GM23338 (cell line): Measurements from ENCODE around the gene CABP4. TPM values are rescaled to one million over a fixed set of nuclear protein-coding genes. Genes with fewer than 3 reads are reported as not detected.

ENCODE experiments used
- ATAC-seq: fragments of 200-7000 bp; cut with Tn5 transposase; 3 replicates; pipeline ENCODE4 v1.9.1; 2020
- DNase-seq: peaks from one replicate; pipeline ENCODE4 v3.0.0-alpha.2; 2015; ENCODE audit warnings: low spot score
- H2AFZ ChIP-seq: fragments of 200-600 bp; sonication (generic); 2 replicates; pipeline ENCODE4 v1.8.0; 2016; ENCODE audit warnings: antibody characterized with exemption, mild to moderate bottlenecking, moderate library complexity
- H3F3A ChIP-seq: fragments of 200-600 bp; sonication (generic); replicated peaks from 2 replicates; pipeline ENCODE4 v1.8.0; 2017; ENCODE audit warnings: antibody characterized with exemption, mixed run types, low read depth
- H3K27ac ChIP-seq: fragments of 200-600 bp; sonication (generic); 2 replicates; pipeline ENCODE4 v1.6.1; 2016; ENCODE audit warnings: low read depth
- H3K27me3 ChIP-seq: fragments of 200-600 bp; sonication (generic); 2 replicates; pipeline ENCODE4 v1.8.0; 2016; ENCODE audit warnings: mild to moderate bottlenecking, mixed run types, moderate library complexity; ENCODE audit not compliant: insufficient read depth
- H3K36me3 ChIP-seq: fragments of 200-600 bp; sonication (generic); 2 replicates; pipeline ENCODE4 v1.8.0; 2016; ENCODE audit warnings: mild to moderate bottlenecking; ENCODE audit not compliant: insufficient read depth
- H3K4me1 ChIP-seq: fragments of 200-600 bp; sonication (generic); 2 replicates; pipeline ENCODE4 v1.8.0; 2016; ENCODE audit warnings: mild to moderate bottlenecking, moderate library complexity; ENCODE audit not compliant: insufficient read depth
- H3K4me2 ChIP-seq: fragments of 200-600 bp; sonication (generic); 2 replicates; pipeline ENCODE4 v1.7.1; 2017; ENCODE audit warnings: mixed run types
- H3K4me3 ChIP-seq: fragments of 200-600 bp; sonication (generic); 2 replicates; pipeline ENCODE4 v1.6.1; 2016; ENCODE audit warnings: mixed run types
- H3K79me2 ChIP-seq: fragments of 200-600 bp; sonication (generic); replicated peaks from 2 replicates; pipeline ENCODE4 v1.8.0; 2017; ENCODE audit warnings: mild to moderate bottlenecking; ENCODE audit not compliant: insufficient read depth
- H3K9me2 ChIP-seq: fragments of 200-600 bp; sonication (generic); 2 replicates; pipeline ENCODE4 v1.8.0; 2017; ENCODE audit not compliant: insufficient read depth
- H4K20me1 ChIP-seq: fragments of 200-600 bp; sonication (generic); replicated peaks from 2 replicates; pipeline ENCODE4 v1.8.0; 2017; ENCODE audit warnings: mild to moderate bottlenecking; ENCODE audit not compliant: insufficient read depth
- H3K27ac Mint-ChIP-seq: 2 replicates; pipeline ENCODE4 v1.8.0; 2020; ENCODE audit warnings: inconsistent platforms, mild to moderate bottlenecking, moderate library complexity, mixed read lengths
- H3K27me3 Mint-ChIP-seq: 3 replicates; pipeline ENCODE4 v1.8.0; 2022; ENCODE audit warnings: low read depth, mild to moderate bottlenecking, moderate library complexity, mixed read lengths, inconsistent platforms; ENCODE audit not compliant: insufficient read depth, poor library complexity
- H3K36me3 Mint-ChIP-seq: 3 replicates; pipeline ENCODE4 v1.8.0; 2021; ENCODE audit warnings: low read depth, mild to moderate bottlenecking, inconsistent platforms, moderate library complexity, mixed read lengths
- H3K4me1 Mint-ChIP-seq: 3 replicates; pipeline ENCODE4 v1.8.0; 2020; ENCODE audit warnings: mild to moderate bottlenecking, inconsistent platforms, mixed read lengths
- H3K4me3 Mint-ChIP-seq: 3 replicates; pipeline ENCODE4 v1.8.0; 2021; ENCODE audit warnings: moderate library complexity, mild to moderate bottlenecking, inconsistent platforms, mixed read lengths
- H3K9me3 Mint-ChIP-seq: 3 replicates; pipeline ENCODE4 v1.8.0; 2020; ENCODE audit warnings: moderate library complexity, mild to moderate bottlenecking, inconsistent platforms, mixed read lengths
- NANOG ChIP-seq: IDR thresholded peaks from 2 replicates; pipeline ENCODE4 v1.6.1; 2016; ENCODE audit warnings: antibody characterized with exemption, borderline replicate concordance
- ZNF114 ChIP-seq: fragments of 250-450 bp; sonication (Bioruptor Pico); IDR thresholded peaks from 2 replicates; pipeline ENCODE4 v1.5.0; 2020; ENCODE audit warnings: mild to moderate bottlenecking, moderate library complexity
- polyA plus RNA-seq: library from polyadenylated mRNA; unstranded; fragments of >200 nt; fragmentation: Nextera tagmentation; extraction: Ambion mirVana; gene quantifications from 2 replicates; pipeline ENCODE4 v1.2.1, GENCODE V29; 2016
- total RNA-seq: library from RNA; depleted of rRNA; stranded (reverse); fragments of >200 nt; shearing (Covaris generic); gene quantifications from 2 replicates; pipeline ENCODE4 v1.2.3, GENCODE V29; 2014
- TF ChIP-seq, protein P1 (sequence below): fragments of 250-450 bp; sonication (Bioruptor Pico); IDR thresholded peaks from 2 replicates; pipeline ENCODE4 v1.5.0; 2020; ENCODE audit warnings: mild to moderate bottlenecking, moderate library complexity
- TF ChIP-seq, protein P2 (sequence below), 2 experiments: fragments of 200-600 bp in 1 of 2; sonication (generic) in 1 of 2; conservative IDR thresholded peaks; 2 replicates each; pipeline versions ENCODE4 v1.5.1 to v1.6.1; 2016 to 2017; ENCODE audit warnings: antibody characterized with exemption in 2 of 2, low read depth in 2 of 2, mild to moderate bottlenecking in 2 of 2, moderate library complexity in 1 of 2

CABP4 gene
- total and polyA plus RNA-seq, 2 experiments from 2014 or later, result 0.28 TPM; not detected in 1

DNA sequence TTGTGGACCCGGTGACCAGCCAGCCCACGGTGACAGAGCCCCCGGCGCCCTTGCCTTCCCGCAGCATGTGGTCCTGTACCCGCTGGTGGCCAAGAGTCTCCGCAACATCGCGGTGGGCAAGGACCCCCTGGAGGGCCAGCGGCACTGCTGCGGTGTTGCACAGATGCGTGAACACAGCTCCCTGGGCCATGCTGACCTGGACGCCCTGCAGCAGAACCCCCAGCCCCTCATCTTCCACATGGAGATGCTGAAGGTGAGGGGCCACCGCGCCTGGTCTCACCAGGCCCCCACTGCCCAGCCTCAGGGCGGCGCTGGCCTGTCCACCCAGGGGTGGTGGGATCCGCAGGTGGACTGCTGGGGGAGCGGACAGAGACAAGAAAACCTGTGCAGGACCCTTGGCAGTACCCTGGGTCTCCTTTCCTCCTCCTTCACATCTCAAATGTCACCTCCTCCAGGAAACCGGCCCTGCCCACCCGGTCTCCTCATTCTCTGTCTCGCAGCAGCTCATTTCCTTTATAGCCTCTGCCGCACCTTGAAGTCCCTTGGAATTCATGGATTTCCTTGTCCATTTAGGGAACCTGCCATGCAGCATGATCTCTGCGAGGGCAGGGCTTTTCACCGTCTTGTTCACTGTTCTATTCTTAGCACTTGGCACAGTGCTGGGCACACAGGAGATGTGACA, 34.2 kb downstream of the CABP4 start (continued):
- TF ChIP-seq, protein P1, sequence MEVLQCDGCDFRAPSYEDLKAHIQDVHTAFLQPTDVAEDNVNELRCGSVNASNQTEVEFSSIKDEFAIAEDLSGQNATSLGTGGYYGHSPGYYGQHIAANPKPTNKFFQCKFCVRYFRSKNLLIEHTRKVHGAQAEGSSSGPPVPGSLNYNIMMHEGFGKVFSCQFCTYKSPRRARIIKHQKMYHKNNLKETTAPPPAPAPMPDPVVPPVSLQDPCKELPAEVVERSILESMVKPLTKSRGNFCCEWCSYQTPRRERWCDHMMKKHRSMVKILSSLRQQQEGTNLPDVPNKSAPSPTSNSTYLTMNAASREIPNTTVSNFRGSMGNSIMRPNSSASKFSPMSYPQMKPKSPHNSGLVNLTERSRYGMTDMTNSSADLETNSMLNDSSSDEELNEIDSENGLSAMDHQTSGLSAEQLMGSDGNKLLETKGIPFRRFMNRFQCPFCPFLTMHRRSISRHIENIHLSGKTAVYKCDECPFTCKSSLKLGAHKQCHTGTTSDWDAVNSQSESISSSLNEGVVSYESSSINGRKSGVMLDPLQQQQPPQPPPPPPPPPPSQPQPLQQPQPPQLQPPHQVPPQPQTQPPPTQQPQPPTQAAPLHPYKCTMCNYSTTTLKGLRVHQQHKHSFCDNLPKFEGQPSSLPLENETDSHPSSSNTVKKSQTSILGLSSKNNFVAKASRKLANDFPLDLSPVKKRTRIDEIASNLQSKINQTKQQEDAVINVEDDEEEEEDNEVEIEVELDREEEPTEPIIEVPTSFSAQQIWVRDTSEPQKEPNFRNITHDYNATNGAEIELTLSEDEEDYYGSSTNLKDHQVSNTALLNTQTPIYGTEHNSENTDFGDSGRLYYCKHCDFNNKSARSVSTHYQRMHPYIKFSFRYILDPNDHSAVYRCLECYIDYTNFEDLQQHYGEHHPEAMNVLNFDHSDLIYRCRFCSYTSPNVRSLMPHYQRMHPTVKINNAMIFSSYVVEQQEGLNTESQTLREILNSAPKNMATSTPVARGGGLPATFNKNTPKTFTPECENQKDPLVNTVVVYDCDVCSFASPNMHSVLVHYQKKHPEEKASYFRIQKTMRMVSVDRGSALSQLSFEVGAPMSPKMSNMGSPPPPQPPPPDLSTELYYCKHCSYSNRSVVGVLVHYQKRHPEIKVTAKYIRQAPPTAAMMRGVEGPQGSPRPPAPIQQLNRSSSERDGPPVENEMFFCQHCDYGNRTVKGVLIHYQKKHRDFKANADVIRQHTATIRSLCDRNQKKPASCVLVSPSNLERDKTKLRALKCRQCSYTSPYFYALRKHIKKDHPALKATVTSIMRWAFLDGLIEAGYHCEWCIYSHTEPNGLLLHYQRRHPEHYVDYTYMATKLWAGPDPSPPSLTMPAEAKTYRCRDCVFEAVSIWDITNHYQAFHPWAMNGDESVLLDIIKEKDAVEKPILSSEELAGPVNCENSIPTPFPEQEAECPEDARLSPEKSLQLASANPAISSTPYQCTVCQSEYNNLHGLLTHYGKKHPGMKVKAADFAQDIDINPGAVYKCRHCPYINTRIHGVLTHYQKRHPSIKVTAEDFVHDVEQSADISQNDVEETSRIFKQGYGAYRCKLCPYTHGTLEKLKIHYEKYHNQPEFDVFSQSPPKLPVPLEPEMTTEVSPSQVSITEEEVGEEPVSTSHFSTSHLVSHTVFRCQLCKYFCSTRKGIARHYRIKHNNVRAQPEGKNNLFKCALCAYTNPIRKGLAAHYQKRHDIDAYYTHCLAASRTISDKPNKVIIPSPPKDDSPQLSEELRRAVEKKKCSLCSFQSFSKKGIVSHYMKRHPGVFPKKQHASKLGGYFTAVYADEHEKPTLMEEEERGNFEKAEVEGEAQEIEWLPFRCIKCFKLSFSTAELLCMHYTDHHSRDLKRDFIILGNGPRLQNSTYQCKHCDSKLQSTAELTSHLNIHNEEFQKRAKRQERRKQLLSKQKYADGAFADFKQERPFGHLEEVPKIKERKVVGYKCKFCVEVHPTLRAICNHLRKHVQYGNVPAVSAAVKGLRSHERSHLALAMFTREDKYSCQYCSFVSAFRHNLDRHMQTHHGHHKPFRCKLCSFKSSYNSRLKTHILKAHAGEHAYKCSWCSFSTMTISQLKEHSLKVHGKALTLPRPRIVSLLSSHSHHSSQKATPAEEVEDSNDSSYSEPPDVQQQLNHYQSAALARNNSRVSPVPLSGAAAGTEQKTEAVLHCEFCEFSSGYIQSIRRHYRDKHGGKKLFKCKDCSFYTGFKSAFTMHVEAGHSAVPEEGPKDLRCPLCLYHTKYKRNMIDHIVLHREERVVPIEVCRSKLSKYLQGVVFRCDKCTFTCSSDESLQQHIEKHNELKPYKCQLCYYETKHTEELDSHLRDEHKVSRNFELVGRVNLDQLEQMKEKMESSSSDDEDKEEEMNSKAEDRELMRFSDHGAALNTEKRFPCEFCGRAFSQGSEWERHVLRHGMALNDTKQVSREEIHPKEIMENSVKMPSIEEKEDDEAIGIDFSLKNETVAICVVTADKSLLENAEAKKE (CRISPR knock-in tag), result no peak
- no peak for TF ChIP-seq ZNF114 (CRISPR knock-in tag)
- TF ChIP-seq, protein P2, sequence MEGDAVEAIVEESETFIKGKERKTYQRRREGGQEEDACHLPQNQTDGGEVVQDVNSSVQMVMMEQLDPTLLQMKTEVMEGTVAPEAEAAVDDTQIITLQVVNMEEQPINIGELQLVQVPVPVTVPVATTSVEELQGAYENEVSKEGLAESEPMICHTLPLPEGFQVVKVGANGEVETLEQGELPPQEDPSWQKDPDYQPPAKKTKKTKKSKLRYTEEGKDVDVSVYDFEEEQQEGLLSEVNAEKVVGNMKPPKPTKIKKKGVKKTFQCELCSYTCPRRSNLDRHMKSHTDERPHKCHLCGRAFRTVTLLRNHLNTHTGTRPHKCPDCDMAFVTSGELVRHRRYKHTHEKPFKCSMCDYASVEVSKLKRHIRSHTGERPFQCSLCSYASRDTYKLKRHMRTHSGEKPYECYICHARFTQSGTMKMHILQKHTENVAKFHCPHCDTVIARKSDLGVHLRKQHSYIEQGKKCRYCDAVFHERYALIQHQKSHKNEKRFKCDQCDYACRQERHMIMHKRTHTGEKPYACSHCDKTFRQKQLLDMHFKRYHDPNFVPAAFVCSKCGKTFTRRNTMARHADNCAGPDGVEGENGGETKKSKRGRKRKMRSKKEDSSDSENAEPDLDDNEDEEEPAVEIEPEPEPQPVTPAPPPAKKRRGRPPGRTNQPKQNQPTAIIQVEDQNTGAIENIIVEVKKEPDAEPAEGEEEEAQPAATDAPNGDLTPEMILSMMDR (conservative IDR thresholded peaks at IDR 0.05; ENCODE audit: low read depth in 2 of 2), result no peak

DNA sequence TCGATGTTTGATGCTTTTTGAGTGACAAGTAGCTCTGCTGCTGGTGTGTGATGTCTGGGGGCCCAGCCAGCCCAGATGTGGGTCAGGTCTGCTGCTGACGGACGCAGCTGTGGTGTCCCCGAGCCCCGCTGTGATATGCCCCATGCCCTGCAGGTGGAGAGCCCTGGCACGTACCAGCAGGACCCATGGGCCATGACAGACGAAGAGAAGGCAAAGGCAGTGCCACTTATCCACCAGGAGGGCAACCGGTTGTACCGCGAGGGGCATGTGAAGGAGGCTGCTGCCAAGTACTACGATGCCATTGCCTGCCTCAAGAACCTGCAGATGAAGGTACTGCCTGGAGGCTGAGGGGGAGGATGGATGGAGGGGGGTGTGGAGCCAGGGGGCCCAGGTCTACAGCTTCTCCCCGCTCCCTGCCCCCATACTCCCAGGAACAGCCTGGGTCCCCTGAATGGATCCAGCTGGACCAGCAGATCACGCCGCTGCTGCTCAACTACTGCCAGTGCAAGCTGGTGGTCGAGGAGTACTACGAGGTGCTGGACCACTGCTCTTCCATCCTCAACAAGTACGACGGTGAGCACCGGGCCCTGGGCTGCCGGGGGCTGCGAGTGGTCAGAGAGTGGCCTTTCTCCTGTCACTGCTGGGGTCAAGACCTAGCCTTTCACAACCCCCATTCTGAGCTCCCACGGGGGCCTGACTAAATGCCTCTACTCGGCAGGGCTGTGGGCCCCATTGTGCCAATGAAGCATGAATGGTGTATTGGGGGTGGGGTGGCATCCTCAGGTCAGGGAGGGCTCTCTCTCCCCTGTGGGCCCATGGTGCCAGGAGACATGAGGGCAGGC, 35.0 kb downstream of the CABP4 start:
- H3K27me3 Mint-ChIP-seq, result peaks cover 8% of the 10 kb centered on the region
- no peak overlapping the region for H3K27ac ChIP-seq
- no peak overlapping the region for H3K27ac Mint-ChIP-seq
- no peak overlapping the region for H2AFZ ChIP-seq
- DNase-seq (no peak), ATAC-seq (no peak)
- no peaks in the 10 kb centered on the region; the same call in 1 of the 2 replicates for H3K36me3 ChIP-seq
- no peaks in the 10 kb centered on the region for H3K79me2 ChIP-seq
- no peak overlapping the region for H3K4me2 ChIP-seq
- H3K4me3 ChIP-seq, result no peak overlapping the region
- H3K9me2 ChIP-seq, result no peaks in the 10 kb centered on the region
- peaks cover 9% of the 10 kb centered on the region; the same call in 1 of the 3 replicates for H3K36me3 Mint-ChIP-seq
- H3K4me1 Mint-ChIP-seq, result peaks cover 7% of the 10 kb centered on the region
- no peaks in the 10 kb centered on the region; the same call in 1 of the 2 replicates for H4K20me1 ChIP-seq
- no peaks in the 10 kb centered on the region for H3K9me3 Mint-ChIP-seq
- 0 out of 2 replicates have a peak, but pooled peaks cover 3% of the 10 kb centered on the region for H3F3A ChIP-seq
- no peak overlapping the region; the same call in 2 of the 3 replicates for H3K4me3 Mint-ChIP-seq
- no peaks in the 10 kb centered on the region for H3K4me1 ChIP-seq
- no peaks in the 10 kb centered on the region for H3K27me3 ChIP-seq
- TF ChIP-seq, protein P2 (conservative IDR thresholded peaks at IDR 0.05; ENCODE audit: low read depth in 2 of 2), result no peak
- TF ChIP-seq NANOG, result no peak
